Sigmoid colon (tissue), 4 donors: Measurements from ENCODE around the gene SYPL2.

Experiments used
- CTCF ChIP-seq, 4 experiments: fragments of 450-650 bp in 3 of 4; fragments of 200-600 bp in 1 of 4; IDR thresholded peaks; one replicate each; pipeline ENCODE4 v1.5.1; 2016 to 2019; ENCODE audit warnings: antibody characterized with exemption in 4 of 4, mild to moderate bottlenecking in 3 of 4, moderate library complexity in 2 of 4
- EP300 ChIP-seq, 4 donors: sonication (generic); formaldehyde crosslinking; IDR thresholded peaks; one replicate each; pipeline ENCODE4 v1.6.1; 2017; ENCODE audit warnings: antibody characterized with exemption in 4 of 4
- POLR2AphosphoS5 ChIP-seq, 4 donors: sonication (generic); formaldehyde crosslinking; IDR thresholded peaks; one replicate each; pipeline ENCODE4 v1.6.1; 2017; ENCODE audit warnings: antibody characterized with exemption in 4 of 4

GRCh38 chr1:109501644-109502363 lies 35.5 kb downstream of the SYPL2 start:
- TF ChIP-seq CTCF (IDR thresholded peaks at IDR 0.05) (no peak), POLR2AphosphoS5 (IDR thresholded peaks at IDR 0.05) (no peak), EP300 (IDR thresholded peaks at IDR 0.05) (no peak)
